ENCODE results near the gene LRRC28. TPM values are rescaled to one million over a fixed set of nuclear protein-coding genes. Genes with fewer than 3 reads are reported as not detected.

LRRC28 gene
- total and polyA plus RNA-seq, 2 of the 4 experiments (the other 2 are of a cell fraction): 12.7 to 21.1 TPM

DNA sequence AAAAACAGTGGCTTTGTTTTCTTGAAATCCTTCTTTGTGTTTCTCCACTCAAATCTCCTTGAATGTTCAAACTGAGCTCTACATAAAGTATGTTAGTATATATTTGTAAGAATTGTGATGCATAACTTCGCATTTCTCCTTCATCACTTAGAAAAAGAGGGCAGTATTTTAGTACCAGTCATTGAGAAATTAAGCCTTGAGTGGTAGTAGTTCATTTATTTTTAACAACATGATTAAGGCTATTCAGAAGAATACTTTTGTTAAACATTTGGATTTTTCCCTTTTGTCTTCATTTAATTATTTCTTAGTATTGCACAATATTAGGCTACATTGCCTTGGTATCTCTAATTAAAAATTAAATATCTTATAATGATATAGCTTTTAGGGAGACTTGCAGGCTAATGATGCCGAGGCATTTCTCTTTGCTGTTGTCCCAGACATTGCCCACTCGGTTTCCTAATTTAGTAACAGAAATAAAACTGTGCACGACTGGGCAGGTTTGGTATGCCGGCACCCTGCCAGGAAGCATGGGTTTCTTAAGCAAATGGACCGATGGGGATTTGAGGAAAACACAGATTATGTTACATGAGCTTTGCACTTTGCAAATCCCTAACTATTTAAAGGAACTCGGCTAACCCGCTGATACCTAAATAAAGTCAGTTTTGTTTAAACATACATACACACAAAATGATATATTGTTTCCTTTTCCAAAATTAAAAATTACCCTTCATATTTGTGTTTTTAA is 54.7 kb downstream of the LRRC28 start:
- intact Hi-C loops (cut with micrococcal nuclease): loop anchor here (5.0 kb wide), 1 partner anchor 66 kb away; no protein-coding TSS in a partner anchor

More for the DNA sequence above, 54.7 kb downstream of the LRRC28 start:
- ChIA-PET POLR2A (ENCODE audit: unreplicated experiment) (no interaction called here), CTCF (interaction anchor here (1.0 to 1.3 kb wide), 2 partner anchors 18 to 399 kb away, joined by 3 to 4 read pairs; no protein-coding TSS in a partner anchor)
- no TSS peak for BruUV-seq (replicated peaks)
- Histone ChIP-seq H4K8ac (ENCODE audit: low read depth in 2 of 2, low read length in 2 of 2) (no peak overlapping the region), H3K27ac (ENCODE audit: insufficient read depth, low read length) (no peak overlapping the region), H3K4me3 (ENCODE audit: insufficient read depth, low read depth, low read length) (no peak overlapping the region), H3K4me2 (ENCODE audit: low read depth, low read length) (peak overlapping the region; percentile 35; the same call in 1 of the 2 replicates), H3K4me1 (ENCODE audit: control insufficient read depth, insufficient read depth, low read length) (peaks cover 5% of the 10 kb centered on the region), H3K27me3 (ENCODE audit: control insufficient read depth, insufficient read depth, low read length) (no peaks in the 10 kb centered on the region), H2BK20ac (ENCODE audit: low read depth, low read length) (no peak overlapping the region), H3K36me3 (ENCODE audit: control insufficient read depth, insufficient read depth, low read length) (no peaks in the 10 kb centered on the region), H2BK5ac (ENCODE audit: low read depth, low read length, poor library complexity, severe bottlenecking) (peak overlapping the region; percentile 17), H3K9me3 (ENCODE audit: control insufficient read depth, insufficient read depth, low read length) (no peaks in the 10 kb centered on the region), H3K14ac (replicated peaks; ENCODE audit: low read depth, low read length) (no peak overlapping the region), H3K4ac (ENCODE audit: low read depth, low read length) (no peak overlapping the region), H2AFZ (replicated peaks; ENCODE audit: low read length, poor library complexity) (no peak overlapping the region), H3K79me1 (ENCODE audit: low read depth in 1 of 2, low read length in 2 of 2) (no peaks in the 10 kb centered on the region; a peak in 1 of 4 replicates), H3K23ac (ENCODE audit: low read depth, low read length) (no peak overlapping the region), H4K5ac (ENCODE audit: low read depth, low read length) (no peak overlapping the region), H4K91ac (ENCODE audit: insufficient read depth, low read depth, low read length) (no peak overlapping the region), H2BK15ac (ENCODE audit: low read depth, low read length) (no peak overlapping the region), H3K9ac (ENCODE audit: low read depth, low read length) (no peak overlapping the region), H3K18ac (ENCODE audit: low read depth, low read length) (no peak overlapping the region), H3K56ac (ENCODE audit: extremely low read depth, insufficient read depth, low read length) (no peak overlapping the region), H2AK9ac (replicated peaks; ENCODE audit: low read depth, low read length, poor library complexity) (no peak overlapping the region), H2AK5ac (ENCODE audit: low read depth, low read length) (no peak overlapping the region), H2BK120ac (ENCODE audit: low read depth, low read length) (no peak overlapping the region), H4K20me1 (ENCODE audit: insufficient read depth, low read length) (no peaks in the 10 kb centered on the region), H3K9me1 (ENCODE audit: insufficient read depth, low read length) (peaks cover 4% of the 10 kb centered on the region; the same call in 1 of the 2 replicates)
- dilution Hi-C loops (cut with HindIII; ENCODE audit: low sequenced_read_pairs, unreplicated experiment): no loop called here
- peak; percentile 87 for DNase-seq
- TF ChIP-seq CEBPB (IDR thresholded peaks at IDR 0.05; ENCODE audit: low read depth, low read length): peak; percentile 87
- TF ChIP-seq, protein P1, sequence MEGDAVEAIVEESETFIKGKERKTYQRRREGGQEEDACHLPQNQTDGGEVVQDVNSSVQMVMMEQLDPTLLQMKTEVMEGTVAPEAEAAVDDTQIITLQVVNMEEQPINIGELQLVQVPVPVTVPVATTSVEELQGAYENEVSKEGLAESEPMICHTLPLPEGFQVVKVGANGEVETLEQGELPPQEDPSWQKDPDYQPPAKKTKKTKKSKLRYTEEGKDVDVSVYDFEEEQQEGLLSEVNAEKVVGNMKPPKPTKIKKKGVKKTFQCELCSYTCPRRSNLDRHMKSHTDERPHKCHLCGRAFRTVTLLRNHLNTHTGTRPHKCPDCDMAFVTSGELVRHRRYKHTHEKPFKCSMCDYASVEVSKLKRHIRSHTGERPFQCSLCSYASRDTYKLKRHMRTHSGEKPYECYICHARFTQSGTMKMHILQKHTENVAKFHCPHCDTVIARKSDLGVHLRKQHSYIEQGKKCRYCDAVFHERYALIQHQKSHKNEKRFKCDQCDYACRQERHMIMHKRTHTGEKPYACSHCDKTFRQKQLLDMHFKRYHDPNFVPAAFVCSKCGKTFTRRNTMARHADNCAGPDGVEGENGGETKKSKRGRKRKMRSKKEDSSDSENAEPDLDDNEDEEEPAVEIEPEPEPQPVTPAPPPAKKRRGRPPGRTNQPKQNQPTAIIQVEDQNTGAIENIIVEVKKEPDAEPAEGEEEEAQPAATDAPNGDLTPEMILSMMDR (conservative IDR thresholded peaks at IDR 0.05; ENCODE audit: low read depth, low read length): no peak
- peak; percentile 71 for ATAC-seq (ENCODE audit: low read depth)
- WGBS, 2 experiments (ENCODE audit: extremely low coverage in 2 of 2, insufficient read length in 1 of 2): no CpG with 5 or more reads among the region's 8 CpGs
- in situ Hi-C loops (cut with MboI; ENCODE audit: low sequenced_read_pairs): no loop called here
